Heart left ventricle (tissue), 13 donors: ENCODE results near the gene ORC1.

ENCODE experiments used
- POLR2A ChIP-seq, 2 donors: fragments of 450-650 bp; IDR thresholded peaks; one replicate each; pipeline ENCODE4 v1.6.1; 2017; ENCODE audit warnings: antibody characterized with exemption in 2 of 2, mild to moderate bottlenecking in 2 of 2, moderate library complexity in 2 of 2
- TF ChIP-seq, protein P1 (sequence below), 12 donors: fragments of 200-600 bp; sonication (generic) in 4 of 12; IDR thresholded peaks; one replicate each; pipeline versions ENCODE4 v1.5.0 to v1.8.0; 2018 to 2022; ENCODE audit warnings: antibody characterized with exemption in 12 of 12, mild to moderate bottlenecking in 5 of 12
- donor health status: ischemic (EF 13 %, LVEDD 7.1; RV severe dilation, severe dysfunction).
- donor health status: DM: no; HTN: yes; CAD: no.
- donor health status: DM: no; HTN: no; CAD: no.
- donor health status: ischemic (EF 25% LVEDD 6.9; RV normal size, moderate dysfunction).
- donor health status: ischemic (EF 25% LVEDD 5.7; RV mildly dilated, moderate dysfunction).
- donor health status: ischemic (EF 35%, LVEDD 5.7; RV mildly dilated, moderate dysfunction).
- donor health status: nonischemic (EF 11% LVEDD 7.7; RV severe dilation, severe dysfunction).
- donor health status: DM: yes; HTN: yes; CAD: no.
- donor health status: PGD.
- donor health status: ischemic (EF 29% LVEDD 5.4; RV normal size, mild dysfunction).
- donor health status: nonischemic (EF 23%, LVEDD 6.1; RV moderate dilation, normal function).

- TF ChIP-seq, protein P1, sequence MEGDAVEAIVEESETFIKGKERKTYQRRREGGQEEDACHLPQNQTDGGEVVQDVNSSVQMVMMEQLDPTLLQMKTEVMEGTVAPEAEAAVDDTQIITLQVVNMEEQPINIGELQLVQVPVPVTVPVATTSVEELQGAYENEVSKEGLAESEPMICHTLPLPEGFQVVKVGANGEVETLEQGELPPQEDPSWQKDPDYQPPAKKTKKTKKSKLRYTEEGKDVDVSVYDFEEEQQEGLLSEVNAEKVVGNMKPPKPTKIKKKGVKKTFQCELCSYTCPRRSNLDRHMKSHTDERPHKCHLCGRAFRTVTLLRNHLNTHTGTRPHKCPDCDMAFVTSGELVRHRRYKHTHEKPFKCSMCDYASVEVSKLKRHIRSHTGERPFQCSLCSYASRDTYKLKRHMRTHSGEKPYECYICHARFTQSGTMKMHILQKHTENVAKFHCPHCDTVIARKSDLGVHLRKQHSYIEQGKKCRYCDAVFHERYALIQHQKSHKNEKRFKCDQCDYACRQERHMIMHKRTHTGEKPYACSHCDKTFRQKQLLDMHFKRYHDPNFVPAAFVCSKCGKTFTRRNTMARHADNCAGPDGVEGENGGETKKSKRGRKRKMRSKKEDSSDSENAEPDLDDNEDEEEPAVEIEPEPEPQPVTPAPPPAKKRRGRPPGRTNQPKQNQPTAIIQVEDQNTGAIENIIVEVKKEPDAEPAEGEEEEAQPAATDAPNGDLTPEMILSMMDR (IDR thresholded peaks at IDR 0.05): no peak
- no peak for TF ChIP-seq POLR2A (IDR thresholded peaks at IDR 0.05)
Observed at GRCh38 chr1:52414942-52415341, 10.7 kb upstream of the ORC1 start.
